CD4-positive, alpha-beta T cell treated with Interleukin-17A for 4 hours (primary cell): ENCODE results near the gene RABL2B.
"Not testable (repeated sequence)": the region's sequence is repeated elsewhere in the genome, so short reads cannot be mapped to it uniquely, and the experiment has no call there.

Experiments used
- DNase-seq: peaks from one replicate; pipeline ENCODE4 v3.0.0-alpha.2; 2020; ENCODE audit warnings: mixed read lengths

Gene RABL2B

DNA sequence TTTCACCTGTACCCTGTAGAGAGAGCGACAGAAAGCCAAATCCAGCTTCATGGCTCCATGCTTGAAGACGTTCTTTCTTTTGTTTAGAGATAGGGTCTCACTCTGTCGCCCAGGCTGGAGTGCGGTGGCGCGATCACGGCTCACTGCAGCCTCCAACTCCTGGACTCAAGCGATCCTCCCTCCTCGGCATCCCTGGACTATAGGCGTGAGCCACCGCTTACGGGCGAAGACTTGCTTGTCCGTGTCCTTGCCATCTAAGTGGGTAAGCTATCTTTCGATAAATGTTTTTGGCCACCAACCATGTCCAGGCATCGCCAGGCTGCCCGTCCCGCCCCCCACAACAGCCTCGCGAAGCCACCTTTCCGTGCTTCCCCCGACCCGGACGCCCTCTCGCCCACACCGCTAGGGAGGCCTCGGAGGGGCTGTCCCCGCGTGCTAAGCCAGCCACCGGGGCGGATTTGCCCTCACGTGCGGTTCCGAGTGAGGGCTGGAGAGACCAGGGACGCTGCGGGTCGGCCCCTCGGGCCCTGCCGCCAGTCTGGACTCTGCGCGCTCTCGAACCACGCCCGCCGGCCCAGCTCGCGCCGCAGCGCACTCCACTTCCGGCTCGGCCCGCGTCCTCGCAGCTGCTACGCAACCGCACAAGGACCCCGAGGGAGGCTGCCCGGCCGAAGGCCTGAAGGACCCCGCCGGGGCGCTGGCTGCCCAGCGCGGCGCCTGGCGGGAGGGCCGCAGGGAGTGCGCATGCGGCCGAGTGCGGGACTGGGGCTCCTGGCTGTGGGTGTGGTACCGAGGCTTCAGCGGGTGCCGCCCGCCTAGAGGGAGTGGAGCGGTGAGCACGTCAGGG, at the start of gene RABL2B:
Gene RABL2B, minus strand, starts transcription at position 604 of the 847 bp plus-strand sequence. CDS start 1,342 bp downstream, outside the sequence.
- peak; percentile 87 for DNase-seq

GRCh38 chr22:50786936-50787335, 3.5 kb upstream of the RABL2B start:
- DNase-seq, result not testable (repeated sequence)

GRCh38 chr22:50785289-50785688, 1.9 kb upstream of the RABL2B start:
- DNase-seq, result not testable (repeated sequence)

DNA sequence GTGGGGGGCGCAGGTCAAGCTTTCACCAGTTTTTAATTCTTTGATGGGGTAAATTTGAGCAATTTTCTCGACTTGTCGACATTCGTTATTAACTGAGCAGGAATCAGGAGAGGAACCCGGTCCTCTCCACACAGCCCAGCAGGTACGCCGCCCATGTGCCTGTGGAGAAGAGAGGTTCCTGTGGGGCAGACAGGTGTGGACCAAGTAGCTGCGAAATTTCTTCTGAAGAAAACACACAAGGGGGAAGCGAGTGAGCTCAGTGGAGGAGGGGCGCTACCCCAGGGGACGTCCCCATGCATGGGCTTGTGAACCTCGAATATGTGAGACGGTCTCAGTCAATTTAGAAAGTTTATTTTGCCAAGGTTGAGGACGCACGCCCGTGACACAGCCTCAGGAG, 442 bp upstream of the RABL2B start:
- DNase-seq, result not testable (repeated sequence)

GRCh38 chr22:50782253-50782652, 1.2 kb downstream of the RABL2B start:
- DNase-seq, result not testable (repeated sequence)

- not testable (repeated sequence) for DNase-seq
Measured at GRCh38 chr22:50780244-50780643, 3.2 kb downstream of the RABL2B start.

GRCh38 chr22:50777631-50778030, 5.8 kb downstream of the RABL2B start:
- DNase-seq, result not testable (repeated sequence)

DNA sequence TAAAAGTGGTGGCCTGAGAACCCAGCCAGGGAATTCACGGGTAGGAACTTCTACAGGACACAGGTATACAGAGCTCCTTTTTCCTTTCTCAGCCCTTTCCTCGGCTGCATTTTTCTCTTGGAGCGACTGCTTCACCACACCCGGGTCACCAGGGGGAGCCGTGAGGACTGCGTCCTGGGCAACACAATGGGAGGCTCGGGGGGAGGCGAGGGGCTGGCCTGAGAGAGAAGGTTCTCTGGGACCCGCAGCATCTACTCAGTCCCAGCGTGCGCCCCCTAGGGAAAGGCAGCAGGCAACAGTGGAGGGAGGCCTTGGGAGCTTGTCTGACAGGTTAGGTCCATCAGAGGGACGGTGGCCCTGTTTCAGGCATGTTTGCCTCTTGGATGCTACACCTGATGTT, 8.3 kb downstream of the RABL2B start:
- DNase-seq, result peak; percentile 32

GRCh38 chr22:50764288-50764687, 19.1 kb downstream of the RABL2B start:
- DNase-seq, result not testable (repeated sequence)

- not testable (repeated sequence) for DNase-seq
Measured at GRCh38 chr22:50761829-50762228, 21.6 kb downstream of the RABL2B start.

GRCh38 chr22:50759597-50760341, 23.7 kb downstream of the RABL2B start:
- not testable (repeated sequence) for DNase-seq

DNA sequence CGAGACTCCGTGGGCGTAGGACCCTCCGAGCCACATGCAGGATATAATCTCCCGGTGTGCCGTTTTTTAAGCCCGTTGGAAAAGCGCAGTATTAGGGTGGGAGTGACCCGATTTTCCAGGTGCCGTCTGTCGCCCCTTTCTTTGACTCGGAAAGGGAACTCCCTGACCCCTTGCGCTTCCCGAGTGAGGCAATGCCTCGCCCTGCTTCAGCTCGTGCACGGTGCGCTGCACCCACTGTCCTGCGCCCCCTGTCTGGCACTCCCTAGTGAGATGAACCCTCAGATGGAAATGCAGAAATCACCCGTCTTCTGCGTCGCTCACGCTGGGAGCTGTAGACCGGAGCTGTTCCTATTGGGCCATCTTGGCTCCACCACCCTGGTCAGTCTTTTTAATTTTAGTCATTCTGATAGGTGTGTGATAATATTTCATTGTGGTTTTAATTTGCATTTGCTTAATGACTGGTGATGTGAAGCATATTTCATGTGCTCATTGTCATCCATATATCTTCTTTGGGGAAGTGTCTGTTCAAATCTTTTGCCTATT, 26.4 kb downstream of the RABL2B start:
- peak; percentile 68 for DNase-seq

GRCh38 chr22:50756406-50756805, 27.0 kb downstream of the RABL2B start:
- not testable (repeated sequence) for DNase-seq

- DNase-seq, result not testable (repeated sequence)
Measured at GRCh38 chr22:50755251-50755650, 28.2 kb downstream of the RABL2B start.

DNA sequence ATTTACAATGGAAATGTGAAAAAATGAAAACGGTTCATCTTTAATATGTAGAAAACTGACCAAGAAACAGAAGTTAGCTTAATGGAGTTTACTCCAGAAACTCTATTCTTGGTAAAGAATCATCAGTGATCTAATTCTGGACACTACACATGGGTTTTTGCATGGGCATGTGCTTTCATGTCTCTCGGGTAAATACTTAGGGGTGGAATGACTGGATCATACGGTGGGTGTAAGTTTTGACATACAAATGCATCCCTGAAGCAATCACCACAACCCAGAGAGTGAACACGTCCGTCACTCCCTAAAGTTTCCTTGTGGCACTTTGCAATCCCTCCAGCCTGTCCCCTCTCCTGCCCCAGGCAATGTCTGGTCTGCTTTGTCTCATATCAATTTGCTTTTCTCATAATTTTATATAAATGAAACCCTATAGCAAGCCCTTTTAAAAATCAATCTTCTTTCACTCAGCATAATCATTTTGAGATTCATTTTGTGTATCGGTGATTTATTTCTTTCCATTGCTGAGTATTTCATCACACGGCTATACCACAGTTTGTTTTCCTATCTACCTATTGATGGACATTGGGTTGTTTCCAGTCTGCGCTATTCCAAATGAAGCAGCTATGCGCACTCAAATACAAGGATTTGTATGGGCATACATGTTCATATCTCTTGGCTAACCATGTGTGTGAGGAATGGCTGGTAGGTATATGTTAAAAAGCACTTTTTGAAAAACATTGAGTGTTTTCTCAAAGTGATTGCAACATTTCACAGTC, 33.9 kb downstream of the RABL2B start:
- not testable (repeated sequence) for DNase-seq

- DNase-seq, result not testable (repeated sequence)
Measured at GRCh38 chr22:50748630-50749029, 34.8 kb downstream of the RABL2B start.

DNA sequence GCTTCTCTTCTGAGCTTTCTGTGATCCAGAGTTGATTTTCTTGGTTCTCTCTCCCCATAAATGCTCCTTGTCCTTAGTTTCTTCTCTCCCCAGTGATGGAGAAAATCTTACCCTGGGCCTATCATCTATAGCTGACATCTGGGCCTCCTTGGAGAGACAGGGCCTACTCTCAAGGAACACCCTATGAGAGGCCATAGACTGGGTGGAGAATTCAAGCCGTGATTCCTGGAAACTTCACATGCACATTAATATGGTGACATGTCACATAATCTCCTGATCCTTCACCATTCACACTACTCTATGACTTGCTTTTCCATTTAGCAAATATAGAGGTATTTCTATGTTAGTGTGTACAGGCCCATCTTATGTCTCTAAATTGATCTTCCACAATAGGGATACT, 35.9 kb downstream of the RABL2B start:
- DNase-seq, result not testable (repeated sequence)

- not testable (repeated sequence) for DNase-seq
Measured at GRCh38 chr22:50744424-50744823, 39.0 kb downstream of the RABL2B start.

GRCh38 chr22:50740714-50741113, 42.7 kb downstream of the RABL2B start:
- not testable (repeated sequence) for DNase-seq

DNA sequence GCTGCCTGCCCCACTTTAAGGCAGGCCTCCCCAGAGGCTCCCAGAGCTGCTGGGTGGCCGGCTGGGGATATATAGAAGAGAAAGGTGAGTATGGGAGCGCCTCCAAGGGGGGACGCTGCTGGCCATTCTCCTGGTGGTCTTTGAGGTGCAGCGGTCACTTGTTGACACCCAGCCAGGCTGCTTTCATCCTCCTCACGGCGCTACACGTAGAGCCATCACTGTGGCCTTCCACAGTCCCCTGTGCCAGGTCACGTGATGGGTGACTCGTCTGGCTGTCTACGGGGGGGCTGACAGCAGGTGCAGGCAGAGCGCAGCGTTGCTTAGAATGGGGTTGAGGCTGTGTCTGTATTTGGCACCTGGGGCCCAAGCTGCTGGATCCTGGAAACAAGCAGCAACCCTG, 43.5 kb downstream of the RABL2B start:
- no peak for DNase-seq

GRCh38 chr22:50739279-50739691, 44.2 kb downstream of the RABL2B start:
- no peak for DNase-seq

DNA sequence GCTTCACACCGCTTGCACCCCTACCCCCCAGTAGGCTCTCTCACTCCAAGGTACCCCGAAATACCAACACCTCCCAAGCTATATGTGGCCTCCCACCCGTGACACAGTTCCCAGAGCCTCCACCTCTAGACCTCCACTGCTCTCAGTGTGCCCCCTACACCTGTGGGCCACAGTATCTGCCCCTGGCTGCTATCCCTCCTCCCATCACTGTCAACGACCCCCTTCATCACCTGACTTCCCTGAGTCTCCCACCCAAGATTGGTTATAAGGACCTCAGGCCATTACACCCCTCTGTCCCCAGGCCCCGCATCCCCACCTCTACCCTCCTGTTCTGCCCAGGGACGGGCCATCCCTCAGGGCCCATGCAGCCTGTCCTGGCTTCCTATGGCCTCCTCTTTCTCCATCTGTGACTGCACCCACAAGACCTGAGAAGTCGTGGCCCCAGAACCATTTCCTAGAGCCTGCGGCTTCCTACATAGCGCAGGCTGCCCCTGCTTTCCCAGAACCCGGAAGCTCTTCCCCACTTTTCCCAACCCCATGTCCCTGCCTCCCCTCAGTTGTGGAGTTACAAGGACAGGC, 44.7 kb downstream of the RABL2B start:
- DNase-seq, result no peak
